ENCODE measurements around the gene CELF2.

Gene CELF2

GRCh38 chr10:11305825-11306593 lies 288.3 kb downstream of the CELF2 start:
- DNase-seq (ENCODE audit: low read depth, low spot score) = no peak
- in situ Hi-C loops (cut with HindIII; ENCODE audit: low sequenced_read_pairs) = no loop called here
- TF ChIP-seq CTCF (IDR thresholded peaks at IDR 0.05; ENCODE audit: low read depth, low read length) = no peak
- H3K4me3 ChIP-seq (ENCODE audit: low read depth, low read length) = no peak overlapping the region

- TF ChIP-seq CTCF (IDR thresholded peaks at IDR 0.05; ENCODE audit: low read depth, low read length) = no peak
Observed at GRCh38 chr10:11307004-11307403, 289.3 kb downstream of the CELF2 start.

DNA sequence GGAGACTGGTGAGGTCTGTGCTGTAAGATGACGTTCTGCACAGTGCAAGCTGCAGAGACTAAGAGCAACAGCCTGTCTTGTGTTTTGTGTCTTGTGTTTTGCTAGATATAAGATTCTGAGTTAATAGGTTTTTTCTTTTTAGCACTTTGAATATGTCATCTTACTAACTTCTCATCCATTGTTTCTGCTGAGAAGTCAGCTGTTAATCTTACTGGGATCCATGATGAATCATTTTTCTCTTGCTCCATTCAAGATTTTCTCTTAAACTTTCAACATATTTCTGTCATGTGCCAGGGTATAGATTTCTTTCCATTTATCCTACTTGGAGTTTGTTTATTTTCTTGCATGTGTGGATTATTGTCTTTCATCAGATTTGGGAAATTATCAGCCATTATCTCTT lies 290.3 kb downstream of the CELF2 start:
- no peak overlapping the region for H3K4me3 ChIP-seq (ENCODE audit: low read depth, low read length)
- in situ Hi-C loops (cut with HindIII; ENCODE audit: low sequenced_read_pairs) = no loop called here
- no peak for TF ChIP-seq CTCF (IDR thresholded peaks at IDR 0.05; ENCODE audit: low read depth, low read length)
- no peak for DNase-seq (ENCODE audit: low read depth, low spot score)

More at GRCh38 chr10:11307004-11307403, 289.3 kb downstream of the CELF2 start:
- no peak overlapping the region for H3K4me3 ChIP-seq (ENCODE audit: low read depth, low read length)
- DNase-seq (ENCODE audit: low read depth, low spot score) = no peak
- in situ Hi-C loops (cut with HindIII; ENCODE audit: low sequenced_read_pairs) = no loop called here

GRCh38 chr10:11311027-11311426 lies 293.4 kb downstream of the CELF2 start:
- H3K4me3 ChIP-seq (ENCODE audit: low read depth, low read length) = no peak overlapping the region
- DNase-seq (ENCODE audit: low read depth, low spot score) = no peak
- TF ChIP-seq CTCF (IDR thresholded peaks at IDR 0.05; ENCODE audit: low read depth, low read length) = no peak
- in situ Hi-C loops (cut with HindIII; ENCODE audit: low sequenced_read_pairs) = no loop called here

DNA sequence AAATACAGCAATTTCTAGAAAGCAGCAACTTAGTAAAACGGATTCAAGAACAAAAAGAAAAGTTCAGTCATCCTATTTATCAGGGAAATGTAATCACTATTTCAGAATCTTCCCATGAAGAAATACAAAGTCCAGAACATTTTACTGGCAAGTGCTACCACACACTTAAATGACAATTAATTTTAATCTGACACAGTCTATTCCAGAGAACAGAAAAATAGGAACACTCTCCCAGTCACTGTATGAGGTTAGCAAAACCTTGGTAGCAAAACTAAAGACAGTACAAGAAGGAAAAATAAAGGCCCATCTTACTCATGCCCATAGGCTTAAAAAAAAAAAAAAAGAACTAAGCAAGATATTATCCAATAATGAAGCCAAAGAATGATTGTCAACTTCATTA lies 295.8 kb downstream of the CELF2 start:
- no peak for DNase-seq (ENCODE audit: low read depth, low spot score)
- TF ChIP-seq CTCF (IDR thresholded peaks at IDR 0.05; ENCODE audit: low read depth, low read length) = no peak
- no peak overlapping the region for H3K4me3 ChIP-seq (ENCODE audit: low read depth, low read length)
- in situ Hi-C loops (cut with HindIII; ENCODE audit: low sequenced_read_pairs) = no loop called here

DNA sequence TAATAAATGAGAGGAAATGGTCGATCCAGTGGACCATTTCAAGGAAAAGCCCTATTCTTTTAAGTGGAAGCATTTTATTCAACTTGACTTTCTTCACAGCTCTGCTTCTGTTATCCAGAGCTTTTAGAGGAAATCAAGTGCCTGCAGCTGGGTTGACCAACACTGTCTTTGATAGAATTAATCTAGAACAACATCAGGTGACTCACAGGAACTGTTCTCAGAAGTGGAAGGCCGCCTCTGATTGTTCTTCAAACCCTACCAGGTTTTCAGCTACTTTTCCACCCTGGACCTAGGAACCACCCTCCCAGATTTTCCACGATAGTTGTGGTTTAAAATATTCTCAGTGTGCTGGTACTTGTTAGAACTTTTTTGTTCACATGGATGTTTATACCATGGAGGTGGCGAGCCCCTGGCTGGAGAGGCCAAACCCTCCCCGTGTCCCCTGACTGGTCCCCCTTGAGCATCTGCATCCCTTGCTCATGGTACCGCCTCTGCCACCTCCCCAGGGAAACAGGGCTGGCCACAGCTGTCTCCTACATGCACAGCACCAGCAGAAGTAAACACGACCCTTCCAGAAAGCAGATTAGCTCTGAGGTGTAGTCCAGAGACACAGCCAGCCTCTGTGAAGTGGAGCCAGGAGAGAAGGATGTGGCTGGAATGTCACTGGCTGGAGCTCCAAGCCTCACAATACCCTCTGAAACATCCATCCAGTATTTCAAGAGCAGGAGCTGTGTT lies 300.4 kb downstream of the CELF2 start:
- TF ChIP-seq CTCF (IDR thresholded peaks at IDR 0.05; ENCODE audit: low read depth, low read length) = no peak
- in situ Hi-C loops (cut with HindIII; ENCODE audit: low sequenced_read_pairs) = no loop called here
- no peak overlapping the region for H3K4me3 ChIP-seq (ENCODE audit: low read depth, low read length)
- DNase-seq (ENCODE audit: low read depth, low spot score) = no peak

Measured in astrocyte of the spinal cord (primary cell).